Spleen (tissue), 7 donors: ENCODE results near the gene MUC13.

Source experiments
- CTCF ChIP-seq, 11 experiments: fragments of 200-600 bp in 7 of 11; fragments of 450-650 bp in 4 of 11; sonication (generic) in 4 of 11; IDR thresholded peaks in 8 of 11; conservative IDR thresholded peaks in 3 of 11; 1 replicate in 7 of 11; 2 replicates in 4 of 11; pipeline versions ENCODE4 v1.4.0 to v1.8.0; 2016 to 2021; ENCODE audit warnings: antibody characterized with exemption in 11 of 11, inconsistent platforms in 4 of 11, mild to moderate bottlenecking in 1 of 11
- POLR2A ChIP-seq, 3 donors: fragments of 450-650 bp; IDR thresholded peaks; one replicate each; pipeline ENCODE4 v1.5.1; 2017; ENCODE audit warnings: antibody characterized with exemption in 3 of 3, mild to moderate bottlenecking in 1 of 3
- POLR2AphosphoS5 ChIP-seq, 3 donors: sonication (generic); formaldehyde crosslinking; IDR thresholded peaks; one replicate each; pipeline ENCODE4 v1.5.1; 2017; ENCODE audit warnings: antibody characterized with exemption in 3 of 3
- donor health status: DM: no; HTN: no; CAD: no; lungs with moderate emphysema.
- donor health status: DM: no; HTN: no; CAD: no.
- donor health status: DM: no; HTN: no; CAD: no.

- TF ChIP-seq POLR2AphosphoS5 (IDR thresholded peaks at IDR 0.05) (no peak), CTCF (IDR thresholded peaks at IDR 0.05 in 8 of 11, conservative IDR thresholded peaks at IDR 0.05 in 3 of 11) (no peak), POLR2A (IDR thresholded peaks at IDR 0.05) (no peak)
Observed at GRCh38 chr3:124974691-124975090, 40.1 kb upstream of the MUC13 start.
